Stimulated activated CD4-positive, alpha-beta T cell treated with anti-CD3 and anti-CD28 coated beads, Interleukin-15, amount 100 ng/mL, for 24 hours (primary cell): ENCODE data around the gene IL34.
"Not testable (repeated sequence)": the region's sequence is repeated elsewhere in the genome, so short reads cannot be mapped to it uniquely, and the experiment has no call there.

Experiments used
- DNase-seq: peaks from one replicate; pipeline ENCODE4 v3.0.0-alpha.2; 2020

The IL34 gene

DNA sequence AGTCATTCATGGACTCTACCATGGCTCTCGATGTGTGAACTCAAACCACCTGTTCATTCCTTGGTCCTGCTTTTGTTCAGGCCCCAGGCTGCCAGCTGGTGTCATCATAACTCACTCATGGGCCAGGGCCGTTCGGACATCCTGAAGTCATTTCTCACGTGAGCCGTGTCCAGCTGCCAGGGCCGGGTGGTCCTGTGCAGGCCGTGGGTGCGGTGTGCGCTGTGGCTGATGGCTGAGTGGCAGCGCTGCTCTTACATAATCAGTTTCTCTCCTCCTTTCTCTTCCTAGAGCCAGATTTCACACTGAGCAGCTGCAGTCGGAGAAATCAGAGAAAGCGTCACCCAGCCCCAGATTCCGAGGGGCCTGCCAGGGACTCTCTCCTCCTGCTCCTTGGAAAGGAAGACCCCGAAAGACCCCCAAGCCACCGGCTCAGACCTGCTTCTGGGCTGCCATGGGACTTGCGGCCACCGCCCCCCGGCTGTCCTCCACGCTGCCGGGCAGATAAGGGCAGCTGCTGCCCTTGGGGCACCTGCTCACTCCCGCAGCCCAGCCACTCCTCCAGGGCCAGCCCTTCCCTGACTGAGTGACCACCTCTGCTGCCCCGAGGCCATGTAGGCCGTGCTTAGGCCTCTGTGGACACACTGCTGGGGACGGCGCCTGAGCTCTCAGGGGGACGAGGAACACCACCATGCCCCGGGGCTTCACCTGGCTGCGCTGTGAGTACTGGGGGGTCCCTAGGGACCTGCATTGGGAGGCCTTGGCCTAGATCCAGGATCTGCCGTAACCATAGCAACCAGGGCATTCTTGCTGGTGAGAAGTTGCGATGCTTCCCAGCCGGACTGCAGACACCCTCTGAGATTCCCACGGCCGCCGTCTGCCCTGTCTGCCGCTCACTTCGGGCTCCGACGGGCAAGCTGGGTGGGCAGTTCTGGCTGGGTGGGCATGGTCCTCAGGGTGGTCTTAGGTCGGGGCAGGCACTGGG, at the start of gene IL34:
Gene IL34 (plus strand): TSS at position 300 of the 982 bp plus-strand sequence. CDS start 389 bp downstream, at position 689.
- DNase-seq: no peak

DNA sequence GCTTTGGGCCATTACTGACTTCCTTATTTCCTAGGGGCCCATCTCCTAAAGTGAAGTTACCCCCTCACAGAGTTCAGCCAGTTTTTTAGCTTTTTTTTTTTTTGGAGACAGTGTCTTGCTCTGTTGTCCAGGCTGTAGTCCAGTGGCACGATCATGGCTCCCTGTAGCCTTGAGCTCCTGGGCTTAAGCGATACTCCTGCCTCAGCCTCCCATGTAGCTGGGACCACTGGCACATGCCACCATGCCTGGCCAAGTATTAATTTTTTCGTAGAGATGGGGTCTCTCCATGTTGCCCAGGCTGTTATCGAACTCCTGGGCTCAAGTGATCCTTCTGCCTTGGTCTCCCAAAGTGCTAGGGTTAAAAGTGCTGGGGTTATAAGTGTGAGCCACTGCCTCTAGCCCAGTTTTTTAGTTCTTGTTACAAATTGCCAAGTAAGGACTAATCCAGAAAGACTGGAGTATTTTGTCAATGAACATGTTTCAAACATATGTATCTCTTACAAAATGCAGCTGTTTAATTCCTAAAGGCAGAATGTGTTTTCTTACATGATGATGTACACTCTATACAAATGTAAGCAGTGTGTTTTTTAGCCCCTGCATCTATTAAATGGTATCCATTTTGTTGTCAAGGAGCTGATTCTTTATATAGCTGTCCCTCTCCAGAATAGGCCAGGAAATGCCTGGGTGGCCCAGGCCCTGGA, 49.1 kb upstream of the IL34 start:
- no peak for DNase-seq

DNA sequence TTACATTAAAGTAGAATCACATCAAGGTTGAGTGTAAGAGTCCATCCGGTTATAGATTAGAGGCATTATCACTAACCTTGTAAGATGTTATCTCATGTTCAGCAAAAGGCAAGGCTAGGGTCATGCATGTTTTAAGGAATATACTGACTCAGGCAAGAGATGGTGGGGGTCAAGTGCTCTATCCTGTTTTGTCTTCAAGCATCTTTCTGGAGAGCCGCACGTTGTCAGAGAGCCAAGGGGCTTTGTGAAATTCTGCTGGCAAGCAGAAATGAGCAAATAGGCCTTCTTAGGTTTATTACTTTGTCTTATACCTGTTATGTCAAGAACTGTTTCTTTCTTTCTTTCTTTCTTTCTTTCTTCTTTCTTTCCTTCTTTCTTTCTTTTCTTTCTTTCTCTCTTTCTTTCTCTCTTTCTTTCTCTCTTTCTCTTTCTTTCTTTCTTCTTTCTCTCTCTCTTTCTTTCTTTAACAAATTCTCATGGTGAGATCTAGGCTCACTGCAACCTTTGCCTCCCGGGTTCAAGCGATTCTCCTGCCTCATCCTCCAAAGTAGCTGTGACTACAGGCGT, 47.3 kb upstream of the IL34 start:
- DNase-seq: no peak

DNA sequence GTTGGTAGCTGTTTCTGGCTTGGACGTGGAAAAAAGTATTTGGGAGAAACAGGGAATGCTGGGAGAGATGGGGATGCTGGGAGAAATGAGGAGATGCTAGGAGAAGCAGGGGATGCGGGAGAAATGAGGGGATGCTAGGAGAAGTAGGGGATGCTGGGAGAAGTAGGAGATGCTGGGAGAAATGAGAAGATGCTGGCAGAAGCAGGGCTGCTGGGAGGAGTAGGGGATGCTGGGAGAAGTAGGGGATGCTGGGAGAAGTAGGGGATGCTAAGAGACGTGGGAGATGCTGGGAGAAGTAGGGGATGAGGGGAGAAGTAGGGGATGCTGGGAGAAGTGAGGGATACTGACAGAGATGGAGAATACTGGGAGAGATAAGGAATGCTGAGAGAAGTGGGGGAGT, 45.6 kb upstream of the IL34 start:
- DNase-seq: no peak

DNA sequence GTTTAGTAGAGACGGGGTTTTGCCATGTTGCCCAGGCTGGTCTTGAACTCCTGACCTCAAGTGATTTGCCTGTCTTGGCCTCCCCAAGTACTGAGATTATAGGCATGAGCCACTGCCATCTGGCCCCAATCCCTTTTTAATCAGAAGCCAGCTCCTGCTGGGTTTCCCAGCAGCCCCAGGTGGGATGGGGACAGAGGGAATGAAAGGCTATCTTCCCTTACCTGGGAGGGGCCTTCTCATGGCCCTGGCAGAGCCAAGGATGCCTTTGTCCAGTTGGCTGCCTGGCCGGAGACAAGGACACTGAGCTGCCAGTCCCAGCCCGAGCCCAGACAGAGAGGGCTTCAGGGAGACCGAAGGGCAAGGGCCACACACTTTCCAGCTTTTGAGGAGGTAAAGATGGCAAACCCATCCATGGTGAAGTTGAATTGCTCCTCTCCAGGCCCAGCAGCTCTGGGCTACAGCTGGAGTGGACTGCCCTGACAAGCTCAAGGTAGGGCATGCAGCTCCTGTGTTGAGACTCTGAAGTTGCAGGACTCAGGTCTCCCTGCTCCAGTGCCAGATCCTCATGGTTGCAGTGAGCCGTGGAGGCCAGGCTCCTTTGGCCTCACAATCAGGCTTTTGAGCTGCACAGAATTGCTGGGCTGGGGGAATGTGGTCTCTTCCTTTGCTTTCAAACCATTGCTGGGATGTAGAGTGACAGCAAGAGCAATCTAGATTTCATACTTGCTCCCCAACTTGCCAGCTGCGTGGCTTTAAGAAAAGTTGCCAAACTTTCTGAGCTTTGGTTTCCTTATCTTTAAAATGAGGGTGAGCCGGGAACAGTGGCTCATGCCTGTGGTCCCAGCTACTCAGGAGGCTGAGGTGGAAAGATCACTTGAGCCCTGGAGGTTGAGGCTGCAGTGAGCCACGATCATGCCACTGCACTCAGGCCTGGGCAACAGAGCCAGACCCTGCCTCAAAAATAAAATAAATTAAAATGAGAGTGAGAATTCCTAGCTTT, 44.5 kb upstream of the IL34 start:
- DNase-seq: no peak

DNA sequence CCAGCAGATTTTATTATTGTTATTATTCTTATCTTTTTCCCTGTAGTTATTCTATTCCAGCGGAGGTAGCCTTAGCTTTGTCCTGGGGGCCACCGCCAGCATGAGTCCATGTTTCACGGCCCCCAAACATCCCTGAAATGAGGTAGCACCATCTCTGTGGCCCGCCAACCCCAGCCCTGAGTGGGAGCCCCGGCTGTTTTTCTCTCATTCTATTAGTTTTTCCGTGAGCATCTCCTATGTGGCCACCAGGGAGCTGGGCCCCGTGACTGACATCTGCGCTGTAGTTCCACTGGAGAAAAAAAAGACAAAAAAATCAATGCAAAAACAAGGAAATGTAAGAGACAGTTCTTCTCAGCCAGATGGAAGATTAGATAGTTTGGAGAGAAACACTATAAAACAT, 43.5 kb upstream of the IL34 start:
- no peak for DNase-seq

DNA sequence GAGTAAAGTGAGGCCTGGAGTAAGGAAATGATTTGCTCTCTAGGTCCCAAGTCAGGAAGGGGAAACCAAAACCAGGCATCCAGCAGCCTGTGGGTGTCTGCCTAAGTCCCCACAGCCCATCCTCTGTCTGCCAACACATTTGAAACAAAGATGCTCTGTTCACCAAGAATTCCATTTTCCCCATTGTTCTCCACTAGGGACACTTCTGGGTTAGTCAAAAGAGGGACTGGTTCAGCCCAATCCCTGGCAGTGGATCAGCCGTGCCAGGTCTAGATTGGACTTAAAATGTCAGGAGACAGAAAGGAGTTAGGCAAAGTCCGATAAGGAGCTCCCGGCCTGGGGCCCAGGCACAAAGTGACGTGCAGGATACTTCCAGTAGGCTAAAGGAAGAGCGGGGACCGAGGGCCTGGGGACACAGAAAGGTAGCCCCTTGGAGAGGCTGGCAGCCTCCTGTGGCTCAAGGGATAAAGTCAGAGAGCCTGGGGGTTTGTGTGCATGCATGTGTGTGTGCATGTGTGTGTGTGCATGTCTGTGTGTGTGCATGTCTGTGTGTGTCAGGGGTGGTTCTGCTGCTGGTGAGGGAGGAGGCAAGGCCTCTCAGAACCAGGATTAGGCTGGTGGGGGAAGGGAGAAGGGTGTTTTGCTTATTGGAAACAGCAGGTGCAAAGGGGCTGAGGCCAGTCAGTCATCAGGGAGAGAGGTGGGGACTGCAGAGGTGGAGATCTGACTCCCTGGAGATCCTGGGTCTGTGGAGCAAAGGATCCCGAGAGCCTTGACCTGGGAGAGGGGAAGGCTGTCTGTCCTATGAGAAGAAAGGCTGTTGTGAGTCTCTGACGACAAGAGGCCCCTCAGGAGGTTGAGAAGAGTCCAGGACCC, 41.7 kb upstream of the IL34 start:
- DNase-seq: no peak

DNA sequence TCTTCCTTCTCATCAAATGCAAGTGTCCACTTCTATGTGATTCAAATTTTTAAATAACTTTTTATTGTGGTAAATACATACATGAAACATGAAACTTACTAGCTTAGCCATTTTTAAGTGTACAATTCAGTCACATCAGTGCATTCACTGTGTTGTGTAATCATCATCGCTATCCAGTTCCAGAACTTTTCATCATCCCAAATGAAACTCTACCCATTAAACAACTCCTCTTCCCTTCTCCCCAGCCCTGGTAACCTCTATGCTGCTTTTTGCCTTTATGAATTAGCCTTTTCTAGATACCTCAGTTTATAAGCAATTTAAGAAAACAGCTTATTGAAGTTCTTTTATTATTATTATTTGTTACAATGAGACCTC, 41.1 kb upstream of the IL34 start:
- no peak for DNase-seq

DNA sequence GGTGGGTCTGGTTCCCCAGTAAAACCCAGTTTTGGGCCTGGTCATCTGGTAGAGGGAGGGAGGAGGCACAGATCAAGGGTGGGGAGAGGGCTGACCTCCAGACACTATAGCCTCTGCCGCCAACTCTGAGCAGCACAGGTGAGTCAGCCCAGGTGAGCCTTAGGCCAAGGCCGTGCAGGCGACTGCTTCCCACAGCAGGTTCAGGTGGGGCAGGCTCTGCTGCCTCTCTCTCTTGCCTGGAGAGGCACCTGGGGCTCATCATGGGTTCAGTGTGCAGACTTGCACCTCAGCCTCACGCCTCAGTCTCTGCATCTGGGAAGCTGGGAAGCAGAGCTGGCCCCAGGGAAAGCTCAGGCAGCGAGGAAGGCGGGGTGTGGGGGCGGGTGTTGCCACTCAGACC, 37.8 kb upstream of the IL34 start:
- no peak for DNase-seq

DNA sequence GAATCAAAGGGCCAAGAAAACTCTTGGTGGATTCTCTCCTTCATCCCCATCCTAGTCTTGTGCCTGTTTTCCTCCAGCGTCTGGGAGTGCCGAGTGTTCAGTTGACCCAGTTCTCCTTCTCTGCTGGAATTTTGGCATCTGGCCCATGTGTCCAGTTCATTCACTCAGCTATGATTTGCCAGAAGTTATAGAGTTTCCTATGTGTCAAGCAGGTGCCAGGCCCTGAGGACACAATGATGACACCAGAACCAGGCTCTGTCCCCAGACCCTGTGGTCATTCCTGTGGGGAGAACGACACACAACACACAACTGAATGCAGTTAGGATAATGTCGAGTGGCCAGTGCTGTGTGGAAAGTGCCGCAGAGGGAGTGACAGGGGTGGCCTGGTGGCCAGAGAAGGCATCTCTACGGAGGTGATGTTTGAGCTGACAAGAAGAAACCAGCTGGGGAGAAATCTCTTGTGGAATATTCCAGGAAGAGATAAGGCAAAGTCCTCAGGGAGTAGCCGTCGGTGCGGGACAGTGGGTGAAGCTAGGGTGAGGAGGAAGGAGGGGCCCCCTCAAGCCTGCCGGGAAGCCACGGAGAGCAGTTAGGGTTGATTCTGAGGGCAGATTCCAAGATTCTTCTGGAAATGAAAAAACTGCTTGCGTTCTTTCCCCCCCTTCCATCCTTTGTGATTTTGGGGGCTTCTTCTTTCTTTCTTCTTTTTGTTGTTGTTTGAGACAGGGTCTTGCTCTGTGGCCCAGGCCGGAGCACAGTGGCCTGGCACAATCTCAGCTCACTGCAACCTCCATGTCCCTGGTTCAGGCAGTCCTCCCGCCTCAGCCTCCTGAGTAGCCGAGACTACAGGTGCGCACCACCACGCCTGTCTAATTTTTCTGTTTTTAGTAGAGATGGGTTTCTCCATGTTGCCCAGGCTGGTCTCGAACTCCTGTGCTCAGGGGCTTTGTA, 35.8 kb upstream of the IL34 start:
- DNase-seq: no peak

DNA sequence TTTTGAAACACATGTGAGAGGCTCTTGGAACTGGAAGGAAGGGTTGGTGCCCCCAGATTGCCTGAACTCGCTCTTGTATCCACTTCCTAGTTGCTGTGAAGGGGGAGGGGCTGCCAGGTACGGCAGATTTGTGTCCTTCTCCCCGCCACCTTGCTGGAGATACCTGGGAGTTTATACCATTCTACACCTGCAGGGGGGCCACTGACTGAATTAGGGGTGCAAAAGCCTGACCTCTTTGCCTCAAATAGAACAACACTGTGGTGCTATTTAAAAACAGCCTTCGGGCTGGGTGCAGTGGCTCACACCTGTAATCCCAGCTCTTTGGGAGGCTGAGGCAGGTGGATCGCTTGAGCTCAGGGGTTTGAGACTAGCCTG, 35.1 kb upstream of the IL34 start:
- no peak for DNase-seq

DNA sequence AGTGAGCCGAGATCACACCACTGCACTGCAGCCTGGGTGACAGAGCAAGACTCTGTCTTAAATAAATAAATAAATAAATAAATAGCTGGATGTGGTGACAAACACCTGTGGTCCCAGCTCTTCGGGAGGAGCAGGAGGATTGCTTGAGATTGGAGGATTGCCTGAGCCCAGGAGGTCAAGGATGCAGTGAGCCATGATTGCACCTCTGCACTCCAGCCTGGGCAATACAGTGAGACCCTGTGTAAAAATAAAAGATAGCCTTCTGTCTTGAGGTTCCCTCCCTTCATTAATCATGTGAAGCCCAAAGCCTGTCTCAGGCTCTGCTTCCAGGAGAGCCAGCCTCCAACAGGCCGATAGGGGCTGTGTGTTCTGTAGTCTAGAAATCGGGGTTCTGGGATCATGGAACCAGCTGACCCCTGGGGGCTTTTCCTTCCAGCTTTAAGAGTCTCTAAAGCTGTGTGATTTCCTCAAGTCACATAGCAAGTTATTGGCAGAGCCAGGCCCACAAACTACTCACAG, 34.5 kb upstream of the IL34 start:
- DNase-seq: no peak

DNA sequence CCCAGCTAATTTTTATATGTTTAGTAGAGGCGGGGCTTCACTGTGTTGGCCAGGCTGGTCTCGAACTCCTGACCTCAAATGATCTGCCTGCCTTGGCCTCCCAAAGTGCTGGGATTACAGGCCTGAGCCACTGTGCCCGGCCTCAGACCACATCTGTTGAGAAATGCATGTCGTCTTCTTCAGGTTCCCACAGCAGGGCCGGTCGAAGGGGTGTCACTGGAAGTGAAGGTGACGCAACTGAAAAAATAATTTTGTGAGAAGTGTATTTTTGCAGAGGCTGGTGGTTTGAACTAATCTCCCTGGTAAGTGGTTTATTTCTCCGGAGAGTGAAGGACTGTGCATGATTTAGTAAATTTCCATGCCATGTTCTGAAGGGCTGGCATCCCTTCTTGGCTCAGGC, 33.4 kb upstream of the IL34 start:
- no peak for DNase-seq

DNA sequence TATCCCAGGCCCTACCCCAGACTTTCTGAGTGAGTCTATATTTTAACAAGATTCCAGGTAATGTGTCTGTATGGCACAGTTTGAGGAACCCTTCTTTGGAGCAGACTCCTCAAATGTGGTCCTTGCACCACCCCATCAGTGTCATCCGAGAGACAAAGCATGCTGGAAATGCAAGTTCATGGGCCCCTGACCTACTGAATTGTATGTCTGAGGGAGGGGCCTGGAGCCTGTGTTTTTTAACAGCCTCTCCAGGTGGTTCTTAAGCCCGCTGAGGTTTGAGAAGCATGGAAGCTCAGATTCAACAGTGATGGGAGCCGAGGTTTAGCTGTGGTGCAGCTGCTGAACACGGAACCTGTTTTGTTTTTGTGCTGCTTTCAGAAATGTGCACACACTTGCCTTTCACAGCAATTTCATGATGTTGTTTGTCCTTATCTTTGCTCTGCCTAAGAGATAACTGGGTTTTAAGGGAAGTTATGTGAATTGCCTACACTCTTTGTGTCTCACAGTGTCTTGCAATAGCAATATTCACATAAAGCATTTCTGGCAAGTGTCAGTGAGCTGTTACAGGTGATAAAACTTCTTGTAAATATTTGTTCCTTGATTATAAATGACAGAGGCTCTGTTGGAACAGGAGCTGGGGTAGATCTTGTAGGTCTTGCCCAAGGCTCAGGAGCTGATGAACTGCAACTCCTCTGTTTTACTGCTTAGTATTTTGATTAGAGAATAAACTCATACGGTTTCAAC, 32.0 kb upstream of the IL34 start:
- no peak for DNase-seq

DNA sequence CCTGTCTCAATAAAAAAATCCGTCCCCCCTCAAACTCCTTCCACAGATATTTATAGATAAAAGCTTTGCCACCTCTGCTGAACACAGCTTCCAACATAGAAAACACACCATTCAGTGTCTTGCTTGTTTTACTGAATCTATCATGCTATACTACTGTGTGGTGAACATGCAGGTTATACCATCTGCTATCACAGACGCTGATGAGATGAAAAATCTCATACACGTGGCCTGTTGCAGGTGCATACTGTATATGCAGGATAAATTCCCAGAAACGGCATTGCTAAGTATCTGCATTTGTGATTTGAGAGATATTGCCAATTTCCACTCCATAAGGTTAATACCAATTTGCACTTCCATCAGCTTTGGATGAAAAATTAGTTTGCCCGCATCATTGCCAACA, 30.4 kb upstream of the IL34 start:
- no peak for DNase-seq

DNA sequence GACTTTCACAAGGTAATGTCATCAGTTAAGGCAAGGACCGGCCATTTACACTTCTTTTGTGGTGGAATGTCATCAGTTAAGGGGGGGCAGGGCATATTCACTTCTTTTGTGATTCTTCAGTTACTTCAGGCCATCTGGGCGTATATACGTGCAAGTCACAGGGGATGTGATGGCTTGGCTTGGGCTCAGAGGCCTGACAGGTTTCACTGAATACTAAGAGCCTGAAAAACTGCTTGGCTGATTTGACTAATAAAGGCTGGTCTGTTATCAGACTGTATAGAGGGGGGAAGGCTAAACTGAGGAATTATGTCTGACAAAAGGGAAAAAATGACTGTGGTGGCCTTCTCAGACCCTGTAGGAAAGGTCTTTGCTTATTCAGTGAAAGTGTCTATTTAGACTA, 24.5 kb upstream of the IL34 start:
- not testable (repeated sequence) for DNase-seq

DNA sequence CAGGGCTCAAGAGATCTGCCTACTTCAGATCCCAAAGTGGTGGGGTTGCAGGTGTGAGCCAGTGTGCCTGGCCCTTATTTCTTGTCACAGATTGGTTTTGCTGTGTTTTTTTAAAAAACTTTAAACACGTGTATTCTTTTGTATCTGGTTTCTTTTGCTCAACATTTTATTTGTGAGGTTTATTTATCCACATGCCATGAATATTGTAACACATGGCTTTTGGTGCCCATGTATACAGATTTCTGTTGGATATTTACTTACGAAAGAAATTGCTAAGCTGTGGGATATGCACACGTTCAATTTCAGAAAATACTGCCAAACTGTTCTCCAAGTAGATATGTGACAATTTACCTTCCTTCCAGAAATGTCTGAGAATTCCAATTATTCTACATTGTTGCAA, 18.7 kb upstream of the IL34 start:
- no peak for DNase-seq

DNA sequence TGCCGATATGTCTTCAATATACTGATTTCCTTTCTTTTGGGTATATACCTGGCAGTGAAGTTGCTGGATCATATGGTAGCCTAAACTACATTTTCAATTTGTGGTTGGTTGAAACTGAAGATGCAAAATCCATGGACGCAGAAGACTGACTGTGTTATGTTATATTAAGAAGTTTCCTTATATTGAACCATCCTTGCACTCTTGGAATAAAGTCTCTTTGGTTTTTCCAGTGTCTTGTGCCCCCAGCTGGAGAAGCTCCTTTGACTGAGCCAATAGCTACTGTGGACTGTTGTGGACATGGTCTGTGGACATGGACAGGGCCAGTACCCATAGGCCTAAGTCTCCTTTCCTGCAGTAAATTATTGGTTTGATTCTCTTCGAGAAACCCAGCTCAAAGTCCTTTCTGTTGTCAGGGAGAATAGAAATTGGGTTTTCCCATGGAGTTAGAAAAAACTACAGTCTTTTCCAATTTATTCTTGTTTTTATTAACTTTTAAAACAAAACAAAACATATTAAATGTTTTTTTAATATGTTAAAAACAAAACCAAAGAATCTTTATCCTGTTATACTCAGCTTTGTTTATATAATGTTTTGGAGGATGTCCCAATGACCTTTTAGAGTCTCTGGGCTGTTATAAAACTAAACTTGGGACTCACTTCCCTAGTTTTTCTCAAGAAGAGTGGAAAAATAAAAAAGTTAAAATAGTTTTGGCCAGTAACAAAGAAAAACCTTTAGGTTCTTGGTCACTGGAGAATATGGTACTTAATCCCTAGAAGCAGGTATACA, 15.2 kb upstream of the IL34 start:
- DNase-seq: no peak

DNA sequence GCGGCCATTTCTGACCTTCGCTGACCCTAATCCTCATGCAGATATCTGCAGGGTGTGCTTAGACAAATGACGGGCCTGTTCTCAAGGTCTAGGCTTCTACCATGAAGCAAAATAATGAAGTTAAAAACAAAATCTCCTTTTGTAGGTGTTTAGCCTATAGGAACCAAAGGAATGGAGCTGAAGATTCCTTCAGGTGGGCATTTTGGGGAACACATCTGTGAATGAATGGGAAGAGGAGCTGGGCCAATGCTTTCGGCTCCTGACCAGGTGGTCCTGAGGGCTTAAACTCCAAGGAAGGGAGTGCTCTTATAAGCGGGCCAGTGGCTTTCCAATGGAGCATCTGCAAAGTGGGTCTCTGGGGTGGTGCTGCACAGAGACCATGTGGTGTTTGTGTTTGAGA, 14.1 kb upstream of the IL34 start:
- no peak for DNase-seq
